GM20000 (cell line): ENCODE measurements around the gene ROBO3.

Source experiments
- DNase-seq: peaks from one replicate; pipeline ENCODE4 v3.0.0; 2012; ENCODE audit warnings: low spot score
- TF ChIP-seq, protein P1 (sequence below): IDR thresholded peaks from 2 replicates; pipeline ENCODE4 v1.5.1; 2012; ENCODE audit warnings: mild to moderate bottlenecking, control low read depth; ENCODE audit errors: extremely low read depth, missing control alignments

Gene ROBO3

DNA sequence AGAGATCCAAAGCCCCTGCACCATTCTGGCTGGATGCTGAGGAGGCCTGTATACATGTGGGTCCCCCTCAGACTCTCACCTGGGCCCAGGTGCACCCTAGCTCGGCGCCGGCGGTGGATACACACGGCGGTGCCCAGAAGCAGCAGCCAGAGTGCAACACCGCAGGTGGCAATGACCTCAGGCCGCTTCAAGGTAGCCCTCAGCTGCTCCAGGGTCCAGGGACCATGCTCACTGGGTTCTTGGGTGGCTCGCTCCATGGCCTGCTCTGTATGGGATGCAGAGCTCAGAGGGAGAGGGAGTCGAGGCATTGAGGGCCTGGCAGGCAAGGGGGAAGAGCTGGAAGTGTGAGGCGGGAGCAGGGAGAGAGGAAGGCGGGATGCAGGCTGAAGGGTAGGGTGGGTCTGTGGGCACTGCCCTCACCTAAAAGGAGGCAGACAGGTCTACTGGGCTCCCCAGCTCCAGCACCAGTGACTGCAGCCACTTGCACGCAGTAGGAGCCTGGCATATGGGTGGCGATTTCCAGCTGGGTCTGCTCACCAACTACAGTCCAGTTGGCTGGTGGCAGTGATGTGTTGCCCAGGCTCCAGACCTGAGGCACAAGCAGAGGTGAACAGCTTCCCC, 28.7 kb downstream of the ROBO3 start:
- TF ChIP-seq, protein P1, sequence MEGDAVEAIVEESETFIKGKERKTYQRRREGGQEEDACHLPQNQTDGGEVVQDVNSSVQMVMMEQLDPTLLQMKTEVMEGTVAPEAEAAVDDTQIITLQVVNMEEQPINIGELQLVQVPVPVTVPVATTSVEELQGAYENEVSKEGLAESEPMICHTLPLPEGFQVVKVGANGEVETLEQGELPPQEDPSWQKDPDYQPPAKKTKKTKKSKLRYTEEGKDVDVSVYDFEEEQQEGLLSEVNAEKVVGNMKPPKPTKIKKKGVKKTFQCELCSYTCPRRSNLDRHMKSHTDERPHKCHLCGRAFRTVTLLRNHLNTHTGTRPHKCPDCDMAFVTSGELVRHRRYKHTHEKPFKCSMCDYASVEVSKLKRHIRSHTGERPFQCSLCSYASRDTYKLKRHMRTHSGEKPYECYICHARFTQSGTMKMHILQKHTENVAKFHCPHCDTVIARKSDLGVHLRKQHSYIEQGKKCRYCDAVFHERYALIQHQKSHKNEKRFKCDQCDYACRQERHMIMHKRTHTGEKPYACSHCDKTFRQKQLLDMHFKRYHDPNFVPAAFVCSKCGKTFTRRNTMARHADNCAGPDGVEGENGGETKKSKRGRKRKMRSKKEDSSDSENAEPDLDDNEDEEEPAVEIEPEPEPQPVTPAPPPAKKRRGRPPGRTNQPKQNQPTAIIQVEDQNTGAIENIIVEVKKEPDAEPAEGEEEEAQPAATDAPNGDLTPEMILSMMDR, result no peak
- DNase-seq, result no peak

DNA sequence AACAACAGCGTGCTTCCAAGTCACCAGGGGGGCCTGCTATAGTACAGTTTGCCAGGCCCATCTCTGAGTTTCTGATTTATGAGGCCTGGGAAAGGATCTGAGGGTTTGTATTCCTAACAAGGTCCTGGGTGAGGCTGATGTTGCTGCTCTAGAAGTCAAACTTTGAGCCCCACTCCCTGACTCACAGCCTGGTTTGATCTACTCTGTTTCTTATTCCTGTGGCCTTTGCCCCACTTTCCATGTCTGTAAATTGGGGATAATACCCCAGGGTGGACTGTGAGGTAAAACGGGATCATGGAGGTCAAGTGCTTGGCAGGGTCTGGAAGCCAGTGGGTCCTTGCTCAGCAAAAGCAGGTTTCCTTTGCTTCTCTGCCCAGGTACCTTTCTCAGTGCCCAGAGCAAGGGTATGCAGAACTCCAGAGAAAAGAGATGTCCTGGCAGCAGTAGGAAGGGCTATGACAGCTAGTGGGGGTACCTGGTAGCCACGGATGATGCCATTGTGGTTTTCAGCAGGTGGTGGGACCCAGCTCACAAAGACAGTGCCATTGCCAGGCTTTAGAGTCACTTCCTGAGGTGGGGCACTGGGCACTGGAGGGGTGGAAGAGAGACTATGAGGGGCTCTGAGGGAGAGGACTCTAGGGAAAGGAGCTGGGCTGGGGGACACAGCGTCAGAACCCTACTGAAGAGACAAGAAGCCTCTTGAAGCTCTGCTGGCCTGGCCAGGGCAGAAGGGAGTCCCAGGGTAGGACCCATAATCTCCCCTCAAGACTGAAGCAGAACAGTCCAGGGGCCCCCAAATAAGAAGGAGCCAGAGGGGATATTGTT, 29.6 kb downstream of the ROBO3 start:
- TF ChIP-seq, protein P1, result no peak
- no peak for DNase-seq

- TF ChIP-seq, protein P1, result no peak
- no peak for DNase-seq
Observed at GRCh38 chr11:124895471-124895971, 30.3 kb downstream of the ROBO3 start.

GRCh38 chr11:124896071-124896750, 31.0 kb downstream of the ROBO3 start:
- TF ChIP-seq, protein P1, result no peak
- DNase-seq, result no peak

- DNase-seq, result no peak
- TF ChIP-seq, protein P1, result no peak
Observed at GRCh38 chr11:124896821-124897391, 31.7 kb downstream of the ROBO3 start.

DNA sequence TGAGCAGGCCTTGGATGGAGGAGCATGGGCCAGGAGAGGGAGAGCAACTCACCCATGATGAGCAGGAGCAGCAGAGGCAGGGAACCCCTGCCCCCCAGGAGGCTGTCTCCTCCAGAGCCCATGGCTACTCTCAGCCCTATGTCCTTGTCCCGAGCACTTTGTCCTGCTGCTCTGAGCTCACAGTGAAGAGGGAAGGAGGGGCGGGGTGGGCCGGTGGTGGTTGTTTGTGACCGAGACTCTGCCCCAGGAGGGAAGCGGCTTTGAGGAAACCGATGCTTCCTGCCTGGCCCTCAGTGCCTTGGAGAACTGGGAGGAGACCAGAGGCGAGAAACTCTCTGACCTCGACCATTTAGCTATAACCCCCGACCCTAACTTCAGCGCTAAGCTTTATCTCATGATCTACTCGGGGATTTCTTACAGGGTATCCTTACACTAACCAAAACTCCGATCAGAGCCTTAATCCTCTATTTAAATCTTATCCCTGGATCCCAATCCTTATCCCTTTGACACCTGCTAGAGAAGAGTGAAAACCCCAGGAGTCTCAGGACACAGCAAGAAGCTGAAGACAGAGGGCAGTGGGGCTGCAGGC, 32.5 kb downstream of the ROBO3 start, which contains the start of gene ROBO4:
Gene ROBO4, minus strand, starts transcription at position 192 of the 589 bp plus-strand sequence. Its CDS starts 70 bp downstream, at position 122.
- no peak for DNase-seq

More for the DNA sequence above, 32.5 kb downstream of the ROBO3 start, which contains the start of gene ROBO4:
- TF ChIP-seq, protein P1, result no peak
